Neural cell (in vitro differentiated cells): Measurements from ENCODE around the gene FZR1. TPM values are rescaled to one million over a fixed set of nuclear protein-coding genes. Genes with fewer than 3 reads are reported as not detected.

ENCODE experiments used
- H2AFZ ChIP-seq: fragments of 200-600, 300-800 bp; sonication (generic), shearing (Covaris generic); 2 replicates; pipeline ENCODE4 v1.6.0; 2014; ENCODE audit warnings: low read depth, mild to moderate bottlenecking, antibody characterized with exemption, low read length, moderate library complexity
- H3F3A ChIP-seq: fragments of 200-600 bp; shearing (Covaris generic); 2 replicates; pipeline ENCODE4 v1.6.1; 2016; ENCODE audit warnings: mild to moderate bottlenecking, moderate library complexity, mixed read lengths, antibody characterized with exemption, low read length; ENCODE audit not compliant: insufficient read depth, poor library complexity, severe bottlenecking
- H3K27ac ChIP-seq: fragments of 200-600, 300-800 bp; sonication (generic), shearing (Covaris generic); 2 replicates; pipeline ENCODE4 v1.5.1; 2014; ENCODE audit warnings: mild to moderate bottlenecking, low read length, moderate library complexity
- H3K27me3 ChIP-seq: fragments of 300-800, 200-600 bp; sonication (generic), shearing (Covaris generic); 2 replicates; pipeline ENCODE4 v1.6.0; 2014; ENCODE audit warnings: mild to moderate bottlenecking, low read depth, low read length, moderate library complexity; ENCODE audit not compliant: insufficient read depth
- H3K36me3 ChIP-seq: fragments of 300-800, 200-600 bp; sonication (generic), shearing (Covaris generic); 2 replicates; pipeline ENCODE4 v1.5.1; 2014; ENCODE audit warnings: mild to moderate bottlenecking, antibody characterized with exemption, low read length, moderate library complexity; ENCODE audit not compliant: insufficient read depth
- H3K4me2 ChIP-seq: fragments of 300-800, 200-600 bp; sonication (generic), shearing (Covaris generic); 2 replicates; pipeline ENCODE4 v1.6.0; 2014; ENCODE audit warnings: mild to moderate bottlenecking, low read length
- H3K4me3 ChIP-seq: fragments of 300-800, 200-600 bp; sonication (generic), shearing (Covaris generic); 2 replicates; pipeline ENCODE4 v1.5.1; 2014; ENCODE audit warnings: mild to moderate bottlenecking, low read length, moderate library complexity
- H3K79me2 ChIP-seq: fragments of 200-600 bp; shearing (Covaris generic); replicated peaks from 2 replicates; pipeline ENCODE4 v1.6.0; 2014; ENCODE audit warnings: mild to moderate bottlenecking, low read length, moderate library complexity; ENCODE audit not compliant: insufficient read depth
- H3K9ac ChIP-seq: fragments of 300-800, 200-600 bp; sonication (generic), shearing (Covaris generic); 2 replicates; pipeline ENCODE4 v1.6.1; 2016; ENCODE audit warnings: mild to moderate bottlenecking, low read length, mixed read lengths
- H3K9me2 ChIP-seq: fragments of 200-600 bp; shearing (Covaris generic); 2 replicates; pipeline ENCODE4 v1.6.1; 2016; ENCODE audit warnings: mild to moderate bottlenecking, low read length, mixed read lengths; ENCODE audit not compliant: insufficient read depth
- H3K9me3 ChIP-seq: fragments of 200-600, 300-800 bp; sonication (generic), shearing (Covaris generic); 2 replicates; pipeline ENCODE4 v1.6.1; 2016; ENCODE audit warnings: mild to moderate bottlenecking, mixed run types, low read length, moderate library complexity, mixed read lengths
- H4K20me1 ChIP-seq: fragments of 200-600 bp; shearing (Covaris generic); 2 replicates; pipeline ENCODE4 v1.6.1; 2016; ENCODE audit warnings: mild to moderate bottlenecking, mixed run types; ENCODE audit not compliant: insufficient read depth
- CTCF ChIP-seq: fragments of 450-650 bp; IDR thresholded peaks from 2 replicates; pipeline ENCODE4 v1.5.1; 2014; ENCODE audit warnings: antibody characterized with exemption, mild to moderate bottlenecking, moderate library complexity; ENCODE audit not compliant: poor library complexity, severe bottlenecking
- EP300 ChIP-seq: fragments of 450-650 bp; conservative IDR thresholded peaks from 2 replicates; pipeline ENCODE4 v1.6.1; 2014; ENCODE audit warnings: antibody characterized with exemption, mild to moderate bottlenecking, moderate library complexity; ENCODE audit not compliant: poor library complexity, severe bottlenecking
- EZH2 ChIP-seq: fragments of 200-600, 300-800 bp; shearing (Covaris generic), sonication (generic); IDR thresholded peaks from 2 replicates; pipeline ENCODE4 v1.6.1; 2014; ENCODE audit warnings: antibody characterized with exemption, low read length, borderline replicate concordance, mild to moderate bottlenecking; ENCODE audit not compliant: insufficient read depth, poor library complexity, severe bottlenecking
- MXI1 ChIP-seq: fragments of 450-650 bp; conservative IDR thresholded peaks from 2 replicates; pipeline ENCODE4 v1.6.1; 2014; ENCODE audit warnings: antibody characterized with exemption, mild to moderate bottlenecking; ENCODE audit not compliant: poor library complexity, severe bottlenecking
- POLR2AphosphoS5 ChIP-seq: IDR thresholded peaks from 2 replicates; pipeline ENCODE4 v1.6.1; 2012
- RAD21 ChIP-seq: fragments of 450-650 bp; conservative IDR thresholded peaks from 2 replicates; pipeline ENCODE4 v1.6.1; 2014; ENCODE audit warnings: antibody characterized with exemption, mild to moderate bottlenecking, moderate library complexity
- REST ChIP-seq: IDR thresholded peaks from 2 replicates; pipeline ENCODE4 v1.6.1; 2012; ENCODE audit warnings: borderline replicate concordance
- SMC3 ChIP-seq: fragments of 450-650 bp; conservative IDR thresholded peaks from 2 replicates; pipeline ENCODE4 v1.6.1; 2014; ENCODE audit warnings: antibody characterized with exemption, mild to moderate bottlenecking, moderate library complexity; ENCODE audit not compliant: poor library complexity
- TAF1 ChIP-seq: IDR thresholded peaks from 2 replicates; pipeline ENCODE4 v1.6.1; 2012; ENCODE audit warnings: low read depth
- polyA plus RNA-seq: library from polyadenylated mRNA; depleted of rRNA; stranded (reverse); fragments of >200 nt; gene quantifications from 2 replicates; pipeline ENCODE4 v1.2.3, GENCODE V29; 2014

The FZR1 gene
- polyA plus RNA-seq, 1 donor from 2014 or later, result 55.7 TPM

DNA sequence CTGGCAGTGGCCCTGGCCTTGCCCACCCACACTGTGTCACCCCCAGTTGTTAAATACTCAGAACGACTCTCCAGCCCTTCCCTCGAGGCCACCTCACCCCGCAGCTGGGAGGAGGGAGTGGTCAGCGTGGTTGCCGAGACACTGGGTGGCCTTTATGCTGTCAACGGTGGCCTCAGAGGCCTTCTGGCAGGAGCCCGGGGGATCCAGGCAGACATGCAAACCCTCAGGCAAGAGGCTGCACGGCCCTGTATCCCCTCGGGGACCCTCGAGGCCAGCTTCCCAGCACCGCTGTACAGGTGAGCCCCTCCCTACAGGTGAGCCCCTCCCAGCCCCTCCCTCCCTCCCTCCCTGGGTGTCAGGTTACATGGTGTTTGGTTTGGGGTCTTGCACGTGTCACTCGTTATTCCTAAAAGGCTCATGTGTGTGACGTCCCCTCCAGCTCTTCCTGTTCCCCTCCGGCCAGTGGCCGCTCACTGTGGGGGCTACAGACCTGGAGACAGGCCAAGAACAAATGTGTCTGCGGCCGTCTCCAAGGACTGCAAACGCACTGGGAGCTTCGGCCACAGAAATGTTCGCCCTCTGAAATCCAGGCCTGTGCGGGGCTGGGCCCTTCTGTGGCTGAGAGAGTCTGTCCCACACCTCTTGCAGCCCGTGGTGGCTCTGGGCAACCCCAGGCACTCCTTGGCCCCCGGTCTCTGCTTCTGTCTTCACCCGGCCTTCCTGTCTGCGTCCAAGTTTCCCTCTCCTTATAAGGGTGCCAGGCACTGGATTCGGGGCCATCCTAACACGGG is 33.0 kb downstream of the FZR1 start, which contains the start of gene TEKTIP1:
Gene TEKTIP1 (plus strand): TSS at position 210 of the 791 bp plus-strand sequence. CDS start 4 bp downstream, at position 214.
- no peak within 1 kb of the TSS for H2AFZ ChIP-seq
- no peaks in the 10 kb centered on the region for H3F3A ChIP-seq
- no peak within 1 kb of the TSS for H3K4me2 ChIP-seq
- H3K27ac ChIP-seq, result no peak within 1 kb of the TSS
- no peaks in the 10 kb centered on the region for H3K27me3 ChIP-seq
- H3K36me3 ChIP-seq, result no peaks in the 10 kb centered on the region
- H3K9me2 ChIP-seq, result no peaks in the 10 kb centered on the region
- H3K4me3 ChIP-seq, result no peak within 1 kb of the TSS
- no peaks in the 10 kb centered on the region for H3K9me3 ChIP-seq
- TF ChIP-seq CTCF, result no peak
- TF ChIP-seq MXI1, result no peak
- no peak for TF ChIP-seq EZH2
- TF ChIP-seq RAD21, result no peak
- H3K79me2 ChIP-seq, result no peaks in the 10 kb centered on the region
- no peaks in the 10 kb centered on the region for H4K20me1 ChIP-seq
- no peak within 1 kb of the TSS for H3K9ac ChIP-seq

DNA sequence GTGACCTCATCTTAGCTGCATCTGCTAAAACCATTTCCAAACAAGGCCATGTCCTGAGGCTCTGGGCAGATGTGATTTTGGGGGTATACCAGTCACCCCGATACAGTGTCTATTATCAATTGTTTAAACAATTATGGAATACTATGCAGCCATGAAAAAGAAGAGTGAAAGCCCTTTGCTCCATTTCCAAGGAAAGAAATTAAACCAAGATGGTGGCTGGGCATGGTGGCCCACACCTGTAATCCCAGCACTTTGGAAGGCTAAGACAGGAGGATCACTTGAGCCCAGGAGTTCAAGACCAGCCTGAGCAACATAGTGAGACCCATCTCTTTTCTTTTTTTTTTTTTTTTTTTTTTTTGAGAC is 33.6 kb downstream of the FZR1 start:
- no peaks in the 10 kb centered on the region for H3F3A ChIP-seq
- H3K27me3 ChIP-seq, result no peaks in the 10 kb centered on the region
- no peak overlapping the region for H3K27ac ChIP-seq
- no peak overlapping the region for H3K9ac ChIP-seq
- no peak overlapping the region for H2AFZ ChIP-seq
- no peaks in the 10 kb centered on the region for H3K79me2 ChIP-seq
- no peak for TF ChIP-seq EP300
- TF ChIP-seq SMC3, result no peak
- no peak for TF ChIP-seq REST
- no peak for TF ChIP-seq MXI1
- no peak for TF ChIP-seq RAD21
- TF ChIP-seq TAF1, result no peak
- no peak for TF ChIP-seq EZH2
- no peak for TF ChIP-seq POLR2AphosphoS5
- no peak for TF ChIP-seq CTCF
- H3K9me3 ChIP-seq, result no peaks in the 10 kb centered on the region
- H3K4me2 ChIP-seq, result no peak overlapping the region
- H3K4me3 ChIP-seq, result no peak overlapping the region
- H3K9me2 ChIP-seq, result no peaks in the 10 kb centered on the region
- H3K36me3 ChIP-seq, result no peaks in the 10 kb centered on the region
- no peaks in the 10 kb centered on the region for H4K20me1 ChIP-seq
